T1000 (cell line): ENCODE results near the gene L3MBTL1.

ENCODE experiments used
- DNase-seq: peaks from one replicate; lab custom pipeline; 2025; ENCODE audit warnings: mixed read lengths; lab: John Stamatoyannopoulos, UW

L3MBTL1 gene

GRCh38 chr20:43506238-43506637 is 1.3 kb upstream of the L3MBTL1 start:
- no peak for DNase-seq

DNA sequence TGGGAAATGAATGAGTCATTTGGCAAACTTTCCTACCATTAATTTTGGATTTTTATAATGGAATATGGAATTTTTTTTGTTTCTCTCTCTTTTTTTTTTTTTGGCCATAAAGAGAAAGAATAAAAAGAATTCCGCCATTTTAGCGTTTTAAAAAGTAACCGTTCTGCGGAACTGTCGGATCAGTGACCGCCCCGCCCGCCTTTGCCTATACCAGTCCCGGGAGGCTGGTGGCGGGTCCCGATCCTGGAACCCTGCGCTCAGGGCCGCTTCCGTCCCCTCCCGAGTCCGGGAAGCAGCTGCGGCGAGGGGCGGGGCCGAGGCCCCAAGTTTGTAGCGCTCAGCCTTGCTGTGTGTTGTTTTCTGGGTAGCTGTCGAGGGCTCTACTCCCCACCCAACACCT is 609 bp downstream of the L3MBTL1 start:
- no peak for DNase-seq

DNA sequence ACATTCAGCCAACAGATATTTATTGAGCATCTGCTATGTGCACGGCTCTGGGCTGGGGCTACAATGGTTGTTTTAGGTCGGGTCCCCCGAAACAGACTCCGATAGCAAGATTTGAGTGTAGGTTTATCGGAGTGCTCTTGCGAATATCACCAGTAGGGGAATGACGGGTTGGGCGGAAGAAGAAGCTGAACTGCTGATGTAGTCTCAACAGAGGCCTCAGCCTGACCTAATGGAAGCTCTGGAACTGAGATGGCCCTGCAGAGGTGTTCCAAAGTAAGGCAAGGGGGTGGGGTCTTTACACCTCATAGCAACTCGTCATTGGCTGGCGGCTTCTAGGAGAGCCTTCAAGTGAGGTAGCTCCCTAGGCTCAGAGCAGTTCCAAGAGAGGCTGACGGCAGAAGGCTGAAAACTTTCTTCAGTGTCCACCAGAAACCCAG is 1.1 kb downstream of the L3MBTL1 start:
- no peak for DNase-seq

DNA sequence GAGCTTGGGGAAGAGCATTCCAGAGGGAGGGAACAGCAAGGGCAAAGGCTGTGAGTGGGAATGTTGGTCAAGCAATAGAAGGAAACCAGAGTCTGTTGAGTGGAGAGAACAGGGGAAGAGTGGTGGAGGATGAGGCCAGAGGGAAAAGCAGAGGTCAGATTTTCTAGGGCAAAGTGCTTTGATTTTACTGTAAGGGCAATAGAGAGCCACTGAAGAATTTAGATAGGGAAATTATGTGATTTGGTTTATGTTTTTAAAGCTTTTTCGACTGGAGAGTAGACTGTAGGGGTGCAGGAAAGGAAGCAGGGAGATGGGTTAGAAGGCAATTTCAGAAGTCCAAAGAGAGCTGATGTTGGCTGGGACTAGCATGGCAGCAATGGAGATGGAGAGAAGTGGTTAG is 4.4 kb downstream of the L3MBTL1 start:
- no peak for DNase-seq

DNA sequence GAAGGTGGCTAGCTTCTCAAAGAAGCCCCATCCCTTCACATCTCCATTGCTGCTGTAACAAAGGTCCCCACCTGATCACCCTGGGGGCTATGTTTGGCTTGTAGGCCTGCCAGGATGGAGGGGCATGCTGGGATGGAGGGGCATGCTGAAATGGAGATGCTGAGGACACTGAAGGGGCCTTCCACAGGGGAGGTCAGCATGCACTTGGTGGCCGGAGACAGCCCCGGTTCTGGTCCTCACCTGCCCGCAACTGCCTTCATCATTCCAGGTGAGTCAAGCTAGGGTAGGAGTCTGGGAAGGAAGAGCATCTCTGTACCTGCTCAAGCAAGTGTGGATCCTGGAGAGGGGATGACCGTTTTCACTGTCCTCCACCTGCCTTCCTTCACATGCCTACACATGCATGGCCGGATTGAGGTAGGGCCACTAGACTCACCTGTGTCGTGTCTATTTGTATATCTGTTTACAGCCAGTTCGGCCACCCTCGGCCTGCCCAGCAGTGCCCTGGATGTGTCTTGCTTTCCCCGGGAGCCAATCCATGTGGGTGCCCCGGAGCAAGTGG is 6.0 kb downstream of the L3MBTL1 start:
- no peak for DNase-seq

DNA sequence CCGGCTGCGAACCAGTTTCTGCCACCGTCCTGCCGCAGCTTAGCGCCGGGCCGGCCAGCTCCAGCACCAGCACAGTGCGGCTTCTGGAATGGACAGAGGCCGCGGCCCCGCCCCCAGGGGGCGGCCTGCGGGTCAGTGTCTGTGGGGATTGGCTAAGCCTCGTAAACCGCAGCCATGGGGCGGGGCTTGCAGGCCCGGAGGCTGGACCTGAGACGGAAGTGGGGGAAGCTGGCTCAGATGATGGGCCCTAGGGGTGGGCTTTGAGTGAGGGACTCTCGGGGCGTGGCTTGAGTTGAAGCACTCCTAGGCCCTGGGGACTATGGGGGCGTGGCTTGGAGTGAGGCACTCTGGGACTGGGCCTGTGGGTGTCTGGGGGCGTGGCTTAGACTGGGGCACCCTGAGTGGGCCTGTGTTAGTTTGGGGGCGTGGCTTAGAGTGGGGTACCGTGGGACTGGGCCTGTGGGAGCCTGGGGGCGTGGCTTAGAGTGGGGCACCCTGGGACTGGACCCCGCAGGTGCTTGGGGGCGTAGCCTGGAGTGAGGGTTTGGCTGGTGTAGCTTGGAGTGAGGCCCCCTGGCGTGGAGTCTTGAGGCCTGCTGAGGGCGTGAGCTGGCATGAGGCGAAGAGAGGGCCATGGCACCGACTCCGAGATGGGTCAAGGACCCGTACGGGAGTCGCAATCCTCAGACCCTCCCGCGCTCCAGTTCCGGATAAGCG is 6.6 kb downstream of the L3MBTL1 start:
- DNase-seq: peak; percentile 99

- DNase-seq: no peak
These were observed 7.1 kb downstream of the L3MBTL1 start for GRCh38 chr20:43514648-43514999.

DNA sequence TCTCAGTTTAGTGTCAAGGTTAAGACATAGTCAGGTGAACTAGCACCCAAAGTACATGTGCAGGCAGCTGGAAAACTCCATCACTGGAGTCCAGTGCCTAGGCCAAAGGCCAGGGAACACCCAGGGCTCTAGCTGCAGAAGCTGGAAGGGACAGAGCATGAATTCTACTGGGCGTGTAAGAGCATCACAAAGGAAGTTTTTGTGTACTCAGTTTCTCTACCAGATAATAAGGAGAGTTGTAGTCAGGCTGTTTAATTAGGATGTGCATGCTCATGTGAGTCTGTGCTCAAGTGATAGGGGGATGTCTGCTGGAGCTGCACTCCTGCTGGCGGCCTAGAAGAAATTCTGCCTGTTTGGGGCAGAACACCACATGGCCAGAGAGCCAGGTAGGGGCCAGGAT is 8.1 kb downstream of the L3MBTL1 start:
- no peak for DNase-seq

- DNase-seq: no peak
These were observed 8.8 kb downstream of the L3MBTL1 start for GRCh38 chr20:43516251-43516824.

DNA sequence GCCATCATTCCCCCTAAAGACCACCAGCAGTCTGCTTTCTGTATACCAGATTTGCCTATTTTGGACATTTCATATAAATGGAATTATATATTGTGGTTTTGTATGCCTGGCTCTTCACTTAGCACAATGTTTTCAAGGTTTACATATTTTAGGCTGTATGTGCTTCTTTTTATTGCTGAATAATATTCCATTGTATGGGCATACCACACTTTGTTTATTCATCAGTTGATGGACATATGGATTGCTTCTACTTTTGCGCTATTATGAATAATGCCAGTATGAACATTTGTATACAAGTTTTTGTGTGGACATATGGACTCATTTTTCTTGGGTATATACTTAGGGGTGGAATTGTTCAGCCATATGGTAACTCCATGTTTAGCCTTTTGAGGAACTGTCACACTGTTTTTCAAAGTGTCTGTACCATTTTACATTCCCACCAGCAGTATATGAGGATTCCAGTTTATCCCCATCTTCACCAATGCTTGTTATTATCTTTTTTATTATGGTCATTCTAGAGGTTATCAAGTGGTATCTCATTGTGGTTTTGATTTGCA is 12.7 kb downstream of the L3MBTL1 start:
- no peak for DNase-seq

GRCh38 chr20:43525021-43525420 is 17.5 kb downstream of the L3MBTL1 start:
- no peak for DNase-seq

GRCh38 chr20:43528258-43528875 is 20.9 kb downstream of the L3MBTL1 start:
- DNase-seq: no peak

- DNase-seq: no peak
These were observed 21.6 kb downstream of the L3MBTL1 start for GRCh38 chr20:43529051-43529450.

- no peak for DNase-seq
These were observed 22.1 kb downstream of the L3MBTL1 start for GRCh38 chr20:43529457-43530153.

- no peak for DNase-seq
These were observed 23.0 kb downstream of the L3MBTL1 start for GRCh38 chr20:43530321-43531090.

DNA sequence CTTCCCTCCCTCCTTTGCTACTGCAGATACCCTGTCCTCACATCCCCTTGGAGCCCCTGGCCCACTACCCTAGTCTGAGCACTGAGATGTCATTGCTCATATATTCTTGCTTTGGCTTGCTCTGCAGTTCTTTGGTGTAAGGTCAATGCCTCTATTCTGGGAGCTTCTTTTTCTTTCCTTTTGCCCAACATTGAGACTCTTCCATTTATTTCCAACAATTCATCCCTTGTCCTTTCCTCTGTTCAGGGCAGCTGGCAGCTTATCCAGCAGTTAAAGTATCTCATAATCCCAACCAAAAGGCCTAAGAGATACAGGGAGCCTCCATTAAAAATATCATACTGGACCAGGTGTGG is 23.6 kb downstream of the L3MBTL1 start:
- no peak for DNase-seq

- DNase-seq: no peak
These were observed 25.0 kb downstream of the L3MBTL1 start for GRCh38 chr20:43532416-43533055.

GRCh38 chr20:43533060-43533459 is 25.6 kb downstream of the L3MBTL1 start:
- no peak for DNase-seq

DNA sequence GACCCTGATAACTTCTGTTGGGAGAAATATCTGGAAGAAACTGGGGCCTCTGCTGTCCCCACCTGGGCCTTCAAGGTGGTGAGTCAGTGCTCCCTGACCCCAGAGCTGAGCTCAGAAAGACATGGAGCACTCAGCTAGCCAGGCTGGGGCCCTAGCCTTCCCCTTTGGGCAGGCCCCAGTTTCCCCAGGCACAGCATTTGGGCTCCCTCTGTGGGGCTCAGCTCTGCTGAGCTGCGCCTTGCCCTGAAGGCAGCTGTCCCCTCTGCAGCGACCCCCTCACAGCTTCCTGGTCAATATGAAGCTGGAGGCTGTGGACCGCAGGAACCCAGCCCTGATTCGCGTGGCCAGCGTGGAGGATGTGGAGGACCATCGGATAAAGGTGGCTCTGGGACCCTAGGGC is 26.5 kb downstream of the L3MBTL1 start:
- no peak for DNase-seq

GRCh38 chr20:43534791-43535350 is 27.4 kb downstream of the L3MBTL1 start:
- no peak for DNase-seq
